ENCODE measurements around the gene LRRC74B. TPM values are rescaled to one million over a fixed set of nuclear protein-coding genes. Genes with fewer than 3 reads are reported as not detected.

The LRRC74B gene
- polyA plus RNA-seq, 1 of the 3 experiments (the other 2 are of a cell fraction) = 0.03 TPM

- TF ChIP-seq TCF12 (IDR thresholded peaks at IDR 0.05) (no peak), JUND (IDR thresholded peaks at IDR 0.05) (no peak), SIN3A (IDR thresholded peaks at IDR 0.05; ENCODE audit: borderline replicate concordance, low read depth, low read length) (no peak), MEF2A (IDR thresholded peaks at IDR 0.05; ENCODE audit: borderline replicate concordance, low read depth) (no peak), MXI1 (IDR thresholded peaks at IDR 0.05; ENCODE audit: low read depth, low read length) (no peak), POLR2AphosphoS5 (IDR thresholded peaks at IDR 0.05; ENCODE audit: low read depth, low read length) (no peak), RXRA (IDR thresholded peaks at IDR 0.05; ENCODE audit: borderline replicate concordance, low read depth) (no peak), RAD21 (IDR thresholded peaks at IDR 0.05; ENCODE audit: low read length) (no peak), GATA2 (CRISPR knock-in tag; IDR thresholded peaks at IDR 0.05) (no peak), GABPA (IDR thresholded peaks at IDR 0.05; ENCODE audit: low read depth) (no peak), SMC3 (IDR thresholded peaks at IDR 0.05; ENCODE audit: low read depth, low read length) (no peak), RCOR1 (IDR thresholded peaks at IDR 0.05; ENCODE audit: low read length) (no peak), NRF1 (IDR thresholded peaks at IDR 0.05; ENCODE audit: low read depth, low read length) (no peak)
- TF ChIP-seq, protein P1, sequence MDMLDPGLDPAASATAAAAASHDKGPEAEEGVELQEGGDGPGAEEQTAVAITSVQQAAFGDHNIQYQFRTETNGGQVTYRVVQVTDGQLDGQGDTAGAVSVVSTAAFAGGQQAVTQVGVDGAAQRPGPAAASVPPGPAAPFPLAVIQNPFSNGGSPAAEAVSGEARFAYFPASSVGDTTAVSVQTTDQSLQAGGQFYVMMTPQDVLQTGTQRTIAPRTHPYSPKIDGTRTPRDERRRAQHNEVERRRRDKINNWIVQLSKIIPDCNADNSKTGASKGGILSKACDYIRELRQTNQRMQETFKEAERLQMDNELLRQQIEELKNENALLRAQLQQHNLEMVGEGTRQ (IDR thresholded peaks at IDR 0.05; ENCODE audit: borderline replicate concordance, low read depth, low read length) = no peak
- TF ChIP-seq, protein P2, sequence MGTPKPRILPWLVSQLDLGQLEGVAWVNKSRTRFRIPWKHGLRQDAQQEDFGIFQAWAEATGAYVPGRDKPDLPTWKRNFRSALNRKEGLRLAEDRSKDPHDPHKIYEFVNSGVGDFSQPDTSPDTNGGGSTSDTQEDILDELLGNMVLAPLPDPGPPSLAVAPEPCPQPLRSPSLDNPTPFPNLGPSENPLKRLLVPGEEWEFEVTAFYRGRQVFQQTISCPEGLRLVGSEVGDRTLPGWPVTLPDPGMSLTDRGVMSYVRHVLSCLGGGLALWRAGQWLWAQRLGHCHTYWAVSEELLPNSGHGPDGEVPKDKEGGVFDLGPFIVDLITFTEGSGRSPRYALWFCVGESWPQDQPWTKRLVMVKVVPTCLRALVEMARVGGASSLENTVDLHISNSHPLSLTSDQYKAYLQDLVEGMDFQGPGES (IDR thresholded peaks at IDR 0.05; ENCODE audit: low read depth, low read length) = no peak
- Histone ChIP-seq H2AFZ (ENCODE audit: low read depth) (no peak overlapping the region), H3K9me3 (no peaks in the 10 kb centered on the region), H3K4me2 (no peak overlapping the region), H3K27ac (ENCODE audit: low read depth in 2 of 2, low read length in 1 of 2) (no peak overlapping the region), H3K27me3 (ENCODE audit: insufficient read depth) (no peaks in the 10 kb centered on the region), H3K79me2 (ENCODE audit: insufficient read depth) (no peaks in the 10 kb centered on the region), H3K36me3 (replicated peaks in 1 of 2; ENCODE audit: control insufficient read depth in 1 of 2, insufficient read depth in 2 of 2, low read length in 1 of 2) (no peaks in the 10 kb centered on the region), H3K4me1 (ENCODE audit: control insufficient read depth in 1 of 2, insufficient read depth in 2 of 2, low read depth in 1 of 2, low read length in 1 of 2) (peaks cover 0 to under 1% of the 10 kb centered on the region in 2 experiments; a peak in 1 of 4 replicates), H4K20me1 (ENCODE audit: insufficient read depth) (no peaks in the 10 kb centered on the region), H3F3A (replicated peaks; ENCODE audit: insufficient read depth) (peaks cover 4% of the 10 kb centered on the region), H3K9ac (no peak overlapping the region), H3K4me3 (ENCODE audit: low read depth in 2 of 2, low read length in 1 of 2) (no peak overlapping the region), H3K9me2 (no peaks in the 10 kb centered on the region)
- no peak for DNase-seq
- 95% methylated on average over 5 of the region's 5 CpGs for WGBS (ENCODE audit: low lambda C conversion rate)
- POLR2A ChIA-PET = no interaction called here
- CTCF ChIA-PET = interaction anchor here (1.6 to 3.4 kb wide), 2 partner anchors 29 to 34 kb away, joined by 4 to 15 read pairs; no protein-coding TSS in a partner anchor
These were observed 27.7 kb downstream of the LRRC74B start for GRCh38 chr22:21073482-21073881.

DNA sequence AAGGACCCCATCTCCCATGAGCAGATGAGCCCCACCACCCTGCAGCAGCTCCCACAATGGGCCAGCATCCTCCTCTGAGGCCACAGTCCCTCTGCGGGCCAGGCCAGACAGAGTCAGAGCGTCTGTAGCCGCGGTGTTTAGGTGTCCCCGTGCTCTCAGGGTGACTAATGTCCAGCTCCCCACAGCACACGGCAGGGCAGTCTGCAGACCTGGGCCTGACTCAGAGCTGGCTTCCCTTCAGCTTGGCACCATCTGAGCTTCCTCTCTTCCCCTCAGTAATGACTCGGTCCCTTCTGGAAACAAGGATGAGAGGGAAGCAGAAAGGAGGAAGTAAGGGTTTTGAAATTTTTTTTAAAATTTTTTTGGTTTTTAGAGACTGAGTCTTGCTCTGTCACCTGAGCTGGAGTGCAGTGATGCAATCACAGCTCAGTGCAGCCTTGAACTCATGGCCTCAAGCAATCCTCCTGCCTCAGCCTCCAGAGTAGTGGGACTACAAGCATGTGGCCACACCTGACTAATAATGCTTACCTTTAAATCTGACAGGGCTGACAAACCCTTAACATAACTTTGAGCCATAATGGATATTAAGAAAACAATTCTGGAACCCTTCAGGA lies 28.5 kb downstream of the LRRC74B start:
- Histone ChIP-seq H3K27ac (ENCODE audit: low read depth in 2 of 2, low read length in 1 of 2) (no peak overlapping the region), H3K4me2 (no peak overlapping the region)

More for the DNA sequence above, 28.5 kb downstream of the LRRC74B start:
- ChIA-PET CTCF (interaction anchor here (0.9 to 3.4 kb wide), 3 partner anchors 9 to 33 kb away, joined by 3 to 15 read pairs (median 4); no protein-coding TSS in a partner anchor), POLR2A (no interaction called here)
- Histone ChIP-seq H4K20me1 (ENCODE audit: insufficient read depth) (no peaks in the 10 kb centered on the region), H3K27me3 (ENCODE audit: insufficient read depth) (no peaks in the 10 kb centered on the region), H3K4me3 (ENCODE audit: low read depth in 2 of 2, low read length in 1 of 2) (no peak overlapping the region), H3K9ac (no peak overlapping the region), H3K36me3 (replicated peaks in 1 of 2; ENCODE audit: control insufficient read depth in 1 of 2, insufficient read depth in 2 of 2, low read length in 1 of 2) (no peaks in the 10 kb centered on the region), H2AFZ (ENCODE audit: low read depth) (no peak overlapping the region), H3K79me2 (ENCODE audit: insufficient read depth) (no peaks in the 10 kb centered on the region), H3K9me2 (no peaks in the 10 kb centered on the region), H3K4me1 (ENCODE audit: control insufficient read depth in 1 of 2, insufficient read depth in 2 of 2, low read depth in 1 of 2, low read length in 1 of 2) (peaks cover 0 to 5% of the 10 kb centered on the region in 2 experiments; a peak in 1 of 4 replicates), H3F3A (replicated peaks; ENCODE audit: insufficient read depth) (peaks cover 4% of the 10 kb centered on the region), H3K9me3 (no peaks in the 10 kb centered on the region)
- TF ChIP-seq JUND (IDR thresholded peaks at IDR 0.05) (no peak), CTCF (IDR thresholded peaks at IDR 0.05) (no peak), FOXJ3 (CRISPR knock-in tag; IDR thresholded peaks at IDR 0.05) (no peak), NFIC (IDR thresholded peaks at IDR 0.05; ENCODE audit: borderline replicate concordance) (peak; percentile 29; the same call in 1 of the 2 replicates), FOSL2 (IDR thresholded peaks at IDR 0.05; ENCODE audit: borderline replicate concordance, low read depth) (peak; percentile 45; the same call in 1 of the 2 replicates), CHD2 (IDR thresholded peaks at IDR 0.05; ENCODE audit: low read length, partially characterized antibody) (no peak), TCF12 (IDR thresholded peaks at IDR 0.05) (peak; percentile 27), NRF1 (IDR thresholded peaks at IDR 0.05; ENCODE audit: low read depth, low read length) (no peak), POLR2AphosphoS5 (IDR thresholded peaks at IDR 0.05; ENCODE audit: low read depth, low read length) (no peak)
- WGBS (ENCODE audit: low lambda C conversion rate) = 16% methylated on average over 6 of the region's 7 CpGs
- no peak for DNase-seq

Data from SK-N-SH (cell line).